HG03571 (cell line): Measurements from ENCODE around the gene P3H2.

Experiments used
- ATAC-seq: cut with Tn5 transposase; IDR thresholded peaks from one replicate; pipeline ENCODE4 v1.9.1; 2021; ENCODE audit not compliant: unreplicated experiment

Gene P3H2

GRCh38 chr3:190125436-190126068 lies 4.9 kb upstream of the P3H2 start:
- no peak for ATAC-seq

GRCh38 chr3:190124067-190124466 lies 3.4 kb upstream of the P3H2 start:
- ATAC-seq: no peak

GRCh38 chr3:190122198-190122771 lies 1.6 kb upstream of the P3H2 start:
- ATAC-seq: no peak

- no peak for ATAC-seq
Measured at GRCh38 chr3:190121383-190121782, 686 bp upstream of the P3H2 start.

DNA sequence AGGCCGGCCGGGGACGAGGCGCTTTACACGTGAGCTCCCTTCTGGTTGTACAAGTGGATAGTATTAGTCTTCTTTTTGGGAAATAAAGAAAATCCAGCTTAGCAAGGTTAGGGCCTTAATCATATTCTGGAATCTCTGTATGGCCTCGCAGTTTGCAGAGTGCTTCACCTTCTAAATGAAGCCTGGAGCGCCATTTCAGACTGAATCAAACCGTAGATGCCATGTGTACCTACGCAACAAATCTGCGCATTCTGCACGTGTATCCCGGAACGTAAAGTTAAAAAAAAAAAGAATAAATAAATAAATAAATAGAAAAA lies 322 bp upstream of the P3H2 start:
- ATAC-seq: no peak

GRCh38 chr3:190119461-190120268 lies 1.0 kb downstream of the P3H2 start:
- ATAC-seq: no peak

DNA sequence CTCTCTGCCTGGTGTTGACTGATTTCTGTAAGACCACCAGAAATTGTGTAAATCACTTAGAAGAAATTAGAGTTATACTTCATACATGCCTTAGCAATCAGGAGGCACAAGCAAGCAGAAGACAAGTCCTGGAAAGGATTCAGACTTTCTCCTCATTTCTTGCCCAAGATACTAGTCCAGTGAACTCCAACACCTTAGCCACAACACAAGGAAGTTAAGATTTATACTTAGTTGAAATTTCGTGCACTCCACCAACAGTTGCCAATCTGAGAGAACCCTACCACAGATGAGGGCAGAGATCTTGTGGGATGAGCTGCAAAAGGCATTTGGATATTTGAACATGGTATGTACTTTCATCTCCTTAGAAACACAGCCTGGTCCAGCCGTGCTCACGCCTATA lies 2.3 kb downstream of the P3H2 start:
- ATAC-seq: no peak

- ATAC-seq: no peak
Measured at GRCh38 chr3:190117981-190118380, 2.7 kb downstream of the P3H2 start.

DNA sequence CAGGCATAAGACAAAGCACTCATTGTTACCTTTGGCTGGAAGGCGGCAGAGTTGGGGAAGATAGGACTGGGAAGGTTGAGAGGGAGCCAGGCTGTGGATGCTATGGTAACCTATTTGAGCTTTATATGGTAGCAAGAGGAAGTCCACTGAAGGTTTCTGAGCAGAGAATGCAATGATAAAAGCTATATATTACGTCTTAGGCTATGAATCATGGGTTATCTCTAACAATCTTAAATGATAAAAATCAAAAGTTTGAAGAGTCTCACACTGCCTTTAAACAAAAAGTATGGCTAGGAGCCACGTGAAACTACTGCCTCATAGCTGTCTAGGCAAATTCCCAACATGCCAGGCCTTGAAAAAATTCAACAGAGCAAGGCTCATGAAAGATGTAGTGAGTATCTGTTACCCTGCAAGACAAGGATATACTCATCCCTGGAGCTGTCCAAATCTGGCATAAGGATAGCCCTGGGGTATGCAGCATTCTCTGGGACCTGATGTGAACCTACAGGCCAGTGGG lies 4.1 kb downstream of the P3H2 start:
- no peak for ATAC-seq

DNA sequence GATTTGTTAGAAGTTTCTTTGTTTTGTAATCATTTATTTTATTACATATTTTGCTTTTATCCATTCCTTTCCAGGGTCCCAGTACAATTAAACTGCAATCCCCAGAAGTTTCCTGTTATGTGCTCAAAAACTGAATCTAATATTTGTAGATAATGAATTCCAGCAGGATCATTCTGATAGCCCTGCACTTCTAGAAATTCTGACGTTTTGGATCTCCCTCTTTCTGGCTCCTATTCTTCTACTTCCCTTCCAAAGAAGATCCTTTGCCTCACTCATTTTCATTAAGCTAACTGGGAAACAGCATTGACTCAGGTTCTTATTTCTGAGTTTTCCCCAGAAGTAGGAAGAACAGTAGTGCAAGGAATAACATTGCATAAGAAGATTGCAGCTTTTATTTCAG lies 9.9 kb downstream of the P3H2 start:
- no peak for ATAC-seq

GRCh38 chr3:190109441-190109840 lies 11.3 kb downstream of the P3H2 start:
- ATAC-seq: no peak

DNA sequence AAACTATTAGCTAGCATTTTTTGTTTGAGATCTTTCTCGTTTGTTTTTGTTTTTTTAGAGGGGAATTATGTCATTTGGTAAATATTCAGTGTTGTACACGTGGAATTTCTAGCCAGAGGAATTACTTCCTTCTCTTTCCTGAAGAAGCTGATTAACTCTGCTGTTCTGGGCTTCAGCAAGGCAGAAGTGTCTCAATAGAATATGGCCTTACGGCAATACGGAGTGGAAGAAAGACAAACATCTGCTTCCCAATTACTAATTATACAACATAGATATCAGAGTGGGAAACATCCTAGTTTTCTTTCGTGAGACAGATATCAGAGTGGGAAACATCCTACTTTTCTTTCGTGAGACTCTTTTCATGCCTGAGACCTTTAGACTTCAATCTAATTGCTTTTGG lies 11.9 kb downstream of the P3H2 start:
- ATAC-seq: no peak

DNA sequence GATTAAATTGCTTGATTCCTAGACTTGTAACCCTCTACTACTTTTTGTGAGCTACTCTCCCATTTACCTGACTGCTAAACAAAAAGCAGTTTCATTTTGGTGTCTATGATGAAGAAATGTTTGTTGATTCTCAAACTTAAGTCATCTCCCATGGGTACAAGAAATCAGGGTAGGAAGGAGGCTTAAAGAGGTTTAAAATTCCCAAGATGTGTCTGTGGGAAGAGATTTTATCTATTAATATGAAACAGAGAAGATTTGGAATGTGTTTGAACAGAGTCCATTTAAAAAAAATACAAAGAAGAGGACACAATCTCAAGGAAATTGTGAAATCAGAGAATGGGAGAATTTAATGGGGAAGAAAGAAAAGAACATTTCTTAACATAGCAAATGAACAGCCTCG lies 14.8 kb downstream of the P3H2 start:
- ATAC-seq: no peak

DNA sequence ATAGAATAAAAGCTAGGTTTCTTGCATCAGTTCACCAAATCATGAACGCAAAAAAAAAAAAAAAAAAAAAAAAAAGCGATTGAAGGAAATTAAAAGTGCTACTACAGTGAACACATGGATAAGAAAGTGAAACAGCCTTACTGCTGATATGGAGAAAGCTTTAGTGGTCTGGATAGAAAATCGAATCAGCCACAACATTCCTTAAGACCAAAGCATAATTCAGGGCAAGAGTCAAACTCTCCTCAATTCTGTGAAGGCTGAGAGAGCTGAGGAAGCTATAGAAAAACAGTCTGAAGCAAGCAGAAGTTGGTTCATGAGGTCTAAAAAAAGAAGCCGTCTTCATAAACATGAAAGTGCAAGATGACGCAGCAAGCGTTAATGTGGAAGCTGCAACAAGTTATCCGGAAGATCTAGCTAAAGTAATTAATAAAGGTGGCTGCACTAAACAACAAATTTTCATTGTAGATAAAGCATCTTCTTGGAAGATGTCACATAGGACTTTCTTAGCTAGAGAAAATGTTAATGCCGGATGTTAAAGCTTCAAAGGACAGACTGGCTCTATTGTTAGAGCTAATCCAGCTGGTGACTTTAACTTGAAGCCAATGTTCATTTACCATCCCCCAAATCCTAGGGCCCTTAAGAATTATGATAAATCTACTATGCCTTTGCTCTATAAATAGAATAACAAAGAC lies 19.2 kb downstream of the P3H2 start:
- ATAC-seq: no peak

- ATAC-seq: no peak
Measured at GRCh38 chr3:190099099-190099498, 21.6 kb downstream of the P3H2 start.

GRCh38 chr3:190097617-190098016 lies 23.1 kb downstream of the P3H2 start:
- ATAC-seq: no peak

- ATAC-seq: no peak
Measured at GRCh38 chr3:190097025-190097424, 23.7 kb downstream of the P3H2 start.

GRCh38 chr3:190096345-190096744 lies 24.4 kb downstream of the P3H2 start:
- ATAC-seq: no peak

DNA sequence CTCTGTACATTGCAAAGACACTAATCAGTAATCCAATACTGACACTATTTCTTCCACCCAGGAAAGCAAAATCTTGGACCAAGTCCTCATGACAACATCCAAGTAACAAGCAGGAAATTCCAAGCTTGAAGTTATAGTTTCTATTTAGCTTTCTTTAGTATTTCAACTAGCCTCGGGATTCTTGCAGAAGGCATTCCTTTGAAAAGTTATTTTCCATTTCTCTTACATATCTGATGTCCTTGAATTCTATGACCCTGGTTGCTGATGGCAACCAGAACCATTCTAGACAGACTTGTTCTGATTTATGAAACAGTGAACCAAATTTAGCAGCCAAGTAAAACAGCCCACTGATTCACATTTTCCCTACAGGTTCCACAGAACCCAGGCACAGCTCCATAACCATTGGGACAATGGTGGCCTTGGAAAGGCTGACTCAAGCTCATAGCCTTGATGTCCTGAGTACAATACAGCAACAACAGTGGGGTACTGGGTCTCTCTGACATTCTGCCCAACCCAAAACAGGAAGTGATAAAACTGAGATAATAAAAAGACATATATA lies 26.5 kb downstream of the P3H2 start:
- no peak for ATAC-seq

DNA sequence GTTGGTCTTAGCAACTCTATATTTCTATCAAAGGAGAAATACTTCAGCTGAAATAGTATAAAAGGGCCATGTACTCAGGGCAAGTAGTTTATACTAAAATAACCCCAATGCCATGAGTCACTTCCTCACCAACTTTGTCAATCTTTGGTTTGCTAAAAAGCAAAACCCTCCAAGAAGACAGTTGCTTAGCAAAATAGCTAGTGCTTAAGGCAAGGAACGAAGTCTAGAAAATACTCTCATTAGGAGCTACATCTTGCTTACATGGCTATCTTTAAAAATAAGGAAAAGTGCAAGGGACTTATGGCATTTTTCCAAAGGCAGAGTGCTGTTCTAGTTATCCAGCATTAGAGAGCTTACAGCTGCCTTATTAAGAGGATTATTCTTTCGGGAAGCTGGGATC lies 28.4 kb downstream of the P3H2 start:
- no peak for ATAC-seq

GRCh38 chr3:190089711-190090110 lies 31.0 kb downstream of the P3H2 start:
- no peak for ATAC-seq
